ENCODE measurements around the gene CDCA4. TPM values are rescaled to one million over a fixed set of nuclear protein-coding genes. Genes with fewer than 3 reads are reported as not detected.

The CDCA4 gene
- 10 to 100 TPM; 12.3 to 17.6 TPM for total RNA-seq

- Histone ChIP-seq H3K27me3 (replicated peaks; ENCODE audit: insufficient read depth) (no peaks in the 10 kb centered on the region), H3K9me3 (no peaks in the 10 kb centered on the region), H3K27ac (peak within 1 kb of the TSS; percentile 76 to 77), H3K4me3 (peak within 1 kb of the TSS; percentile 81 to 82), H3K4me1 (replicated peaks) (peaks cover 3% of the 10 kb centered on the region), H3K36me3 (no peaks in the 10 kb centered on the region)
- DNase-seq (ENCODE audit: low spot score): peak; percentile 97
- intact Hi-C loops (cut with DNase I): loop anchor here (5.0 kb wide), 1 partner anchor 39 kb away; no protein-coding TSS in a partner anchor
- peak; percentile 92 for TF ChIP-seq POLR2A (IDR thresholded peaks at IDR 0.05)
- TF ChIP-seq CTCF (IDR thresholded peaks at IDR 0.05): peak in 2 of 4 experiments; percentile 27 to 29
- TF ChIP-seq POLR2AphosphoS5 (IDR thresholded peaks at IDR 0.05): peak; percentile 90
- under 1% methylated on average over 44 of the region's 115 CpGs for WGBS
Measured at GRCh38 chr14:105020815-105021655, at the start of gene CDCA4. Gene CDCA4, minus strand, starts transcription at chr14:105021083. Its CDS starts 9,154 bp downstream, at chr14:105011929.

GRCh38 chr14:105069871-105070759 is 49.2 kb upstream of the CDCA4 start:
- WGBS: 74% methylated on average over 20 of the region's 20 CpGs
- Histone ChIP-seq H3K27ac (no peak overlapping the region), H3K36me3 (no peaks in the 10 kb centered on the region), H3K9me3 (no peaks in the 10 kb centered on the region), H3K4me1 (replicated peaks) (no peaks in the 10 kb centered on the region), H3K27me3 (replicated peaks; ENCODE audit: insufficient read depth) (peaks cover 6% of the 10 kb centered on the region), H3K4me3 (no peak overlapping the region)
- no peak for DNase-seq (ENCODE audit: low spot score)
- TF ChIP-seq POLR2A (IDR thresholded peaks at IDR 0.05) (no peak), POLR2AphosphoS5 (IDR thresholded peaks at IDR 0.05) (no peak), CTCF (IDR thresholded peaks at IDR 0.05) (no peak)
- intact Hi-C loops (cut with DNase I): no loop called here

- H3K27me3 ChIP-seq (replicated peaks; ENCODE audit: insufficient read depth): peaks cover 5% of the 10 kb centered on the region
- H3K4me1 ChIP-seq (replicated peaks): no peaks in the 10 kb centered on the region
- no peaks in the 10 kb centered on the region for H3K9me3 ChIP-seq
- no peak for TF ChIP-seq POLR2A (IDR thresholded peaks at IDR 0.05)
- no peak for TF ChIP-seq POLR2AphosphoS5 (IDR thresholded peaks at IDR 0.05)
- TF ChIP-seq CTCF (IDR thresholded peaks at IDR 0.05): no peak
- H3K4me3 ChIP-seq: no peak overlapping the region
- 81% methylated on average over 10 of the region's 10 CpGs for WGBS
- H3K27ac ChIP-seq: no peak overlapping the region
- no peak for DNase-seq (ENCODE audit: low spot score)
- no peaks in the 10 kb centered on the region for H3K36me3 ChIP-seq
- intact Hi-C loops (cut with DNase I): no loop called here
Measured at GRCh38 chr14:105069522-105069870, 48.6 kb upstream of the CDCA4 start.

- no peak for DNase-seq (ENCODE audit: low spot score)
- WGBS: 78% methylated on average over 13 of the region's 13 CpGs
- TF ChIP-seq POLR2A (IDR thresholded peaks at IDR 0.05): no peak
- no peak for TF ChIP-seq POLR2AphosphoS5 (IDR thresholded peaks at IDR 0.05)
- TF ChIP-seq CTCF (IDR thresholded peaks at IDR 0.05): no peak
- Histone ChIP-seq H3K27me3 (replicated peaks; ENCODE audit: insufficient read depth) (no peaks in the 10 kb centered on the region), H3K4me1 (replicated peaks) (no peaks in the 10 kb centered on the region), H3K9me3 (no peaks in the 10 kb centered on the region), H3K27ac (no peak overlapping the region), H3K36me3 (no peaks in the 10 kb centered on the region), H3K4me3 (no peak overlapping the region)
- intact Hi-C loops (cut with DNase I): no loop called here
Measured at GRCh38 chr14:105068818-105069217, 47.9 kb upstream of the CDCA4 start.
